Type B pancreatic cell (in vitro differentiated cells): ENCODE results near the gene PNLIPRP2. TPM values are rescaled to one million over a fixed set of nuclear protein-coding genes. Genes with fewer than 3 reads are reported as not detected.

Experiments used
- DNase-seq: peaks from one replicate; pipeline ENCODE4 v3.0.0; 2021; ENCODE audit warnings: mixed read lengths; ENCODE audit not compliant: unreplicated experiment; ENCODE audit errors: extremely low spot score
- H3K27ac Mint-ChIP-seq: 2 replicates; pipeline ENCODE4 v1.8.0; 2021; ENCODE audit warnings: mild to moderate bottlenecking, mixed read lengths
- H3K27me3 Mint-ChIP-seq: 2 replicates; pipeline ENCODE4 v1.8.0; 2021; ENCODE audit warnings: mixed read lengths
- H3K36me3 Mint-ChIP-seq: 2 replicates; pipeline ENCODE4 v1.8.0; 2021; ENCODE audit warnings: mixed read lengths
- H3K4me1 Mint-ChIP-seq: one replicate; pipeline ENCODE4 v1.8.0; 2021; ENCODE audit warnings: mixed read lengths; ENCODE audit not compliant: unreplicated experiment
- H3K4me3 Mint-ChIP-seq: 2 replicates; pipeline ENCODE4 v1.8.0; 2021; ENCODE audit warnings: mild to moderate bottlenecking, mixed read lengths
- H3K9me3 Mint-ChIP-seq: 2 replicates; pipeline ENCODE4 v1.8.0; 2021; ENCODE audit warnings: mixed read lengths
- CTCF ChIP-seq: fragments of 200-600 bp; sonication (generic); conservative IDR thresholded peaks from 2 replicates; pipeline ENCODE4 v1.5.0; 2021; ENCODE audit warnings: antibody characterized with exemption, mild to moderate bottlenecking
- total RNA-seq: library from RNA; stranded (reverse); gene quantifications from 2 replicates; pipeline ENCODE4 v1.2.1, GENCODE V29; 2021; ENCODE audit warnings: low replicate concordance

PNLIPRP2 gene
- total RNA-seq, 1 donor from 2014 or later = 1.2 TPM

GRCh38 chr10:116614796-116615195 lies 6.0 kb upstream of the PNLIPRP2 start:
- no peak for TF ChIP-seq CTCF
- Mint-ChIP-seq H3K36me3 (no peaks in the 10 kb centered on the region), H3K9me3 (peaks cover 10% of the 10 kb centered on the region), H3K27ac (no peak overlapping the region), H3K27me3 (peaks cover 7% of the 10 kb centered on the region), H3K4me1 (no peaks in the 10 kb centered on the region), H3K4me3 (no peak overlapping the region)
- no peak for DNase-seq

GRCh38 chr10:116615199-116615776 lies 5.5 kb upstream of the PNLIPRP2 start:
- H3K9me3 Mint-ChIP-seq = peaks cover 10% of the 10 kb centered on the region
- no peak overlapping the region for H3K4me3 Mint-ChIP-seq
- no peak for TF ChIP-seq CTCF
- no peak overlapping the region for H3K27ac Mint-ChIP-seq
- no peaks in the 10 kb centered on the region for H3K36me3 Mint-ChIP-seq
- DNase-seq = no peak
- H3K4me1 Mint-ChIP-seq = no peaks in the 10 kb centered on the region
- peaks cover 7% of the 10 kb centered on the region for H3K27me3 Mint-ChIP-seq

GRCh38 chr10:116621476-116621875 lies 723 bp downstream of the PNLIPRP2 start:
- Mint-ChIP-seq H3K27ac (no peak overlapping the region), H3K36me3 (no peaks in the 10 kb centered on the region), H3K9me3 (no peaks in the 10 kb centered on the region), H3K4me1 (no peaks in the 10 kb centered on the region), H3K4me3 (no peak overlapping the region), H3K27me3 (peaks cover 26% of the 10 kb centered on the region)
- DNase-seq = no peak
- TF ChIP-seq CTCF = no peak

GRCh38 chr10:116621934-116622655 lies 1.3 kb downstream of the PNLIPRP2 start:
- H3K4me1 Mint-ChIP-seq = no peaks in the 10 kb centered on the region

GRCh38 chr10:116625845-116626244 lies 5.1 kb downstream of the PNLIPRP2 start:
- Mint-ChIP-seq H3K27ac (no peak overlapping the region), H3K9me3 (no peaks in the 10 kb centered on the region), H3K27me3 (peaks cover 46% of the 10 kb centered on the region), H3K4me3 (no peak overlapping the region), H3K4me1 (no peaks in the 10 kb centered on the region), H3K36me3 (no peaks in the 10 kb centered on the region)
- DNase-seq = no peak
- no peak for TF ChIP-seq CTCF

More at GRCh38 chr10:116621934-116622655, 1.3 kb downstream of the PNLIPRP2 start:
- DNase-seq = no peak
- no peak overlapping the region for H3K4me3 Mint-ChIP-seq
- no peaks in the 10 kb centered on the region for H3K9me3 Mint-ChIP-seq
- TF ChIP-seq CTCF = no peak
- H3K27ac Mint-ChIP-seq = no peak overlapping the region
- peaks cover 32% of the 10 kb centered on the region for H3K27me3 Mint-ChIP-seq
- H3K36me3 Mint-ChIP-seq = no peaks in the 10 kb centered on the region
